SK-N-MC (cell line): ENCODE measurements around the gene CTPS2.

Experiments
- EZH2 ChIP-seq: fragments of 200-600 bp; sonication (generic); IDR thresholded peaks from one replicate; pipeline ENCODE4 v1.6.1; 2017; ENCODE audit warnings: antibody characterized with exemption
- POLR2AphosphoS5 ChIP-seq: IDR thresholded peaks from 2 replicates; pipeline ENCODE4 v1.6.1; 2012; ENCODE audit warnings: mild to moderate bottlenecking, low read depth, low read length, borderline replicate concordance

GRCh38 chrX:16586377-16587112 is 125.9 kb downstream of the CTPS2 start:
- TF ChIP-seq POLR2AphosphoS5 (no peak), EZH2 (no peak)
